AG09319 (cell line): ENCODE measurements around the gene GTF2E1.

Source experiments
- DNase-seq: peaks from one replicate; pipeline ENCODE4 v3.0.0-alpha.2; 2010; ENCODE audit warnings: low read depth; ENCODE audit errors: extremely low read depth
- TF ChIP-seq, protein P1 (sequence below): IDR thresholded peaks from 2 replicates; pipeline ENCODE4 v1.5.1; 2011; ENCODE audit warnings: low read depth, mild to moderate bottlenecking, inconsistent platforms, low read length, moderate library complexity

The GTF2E1 gene

DNA sequence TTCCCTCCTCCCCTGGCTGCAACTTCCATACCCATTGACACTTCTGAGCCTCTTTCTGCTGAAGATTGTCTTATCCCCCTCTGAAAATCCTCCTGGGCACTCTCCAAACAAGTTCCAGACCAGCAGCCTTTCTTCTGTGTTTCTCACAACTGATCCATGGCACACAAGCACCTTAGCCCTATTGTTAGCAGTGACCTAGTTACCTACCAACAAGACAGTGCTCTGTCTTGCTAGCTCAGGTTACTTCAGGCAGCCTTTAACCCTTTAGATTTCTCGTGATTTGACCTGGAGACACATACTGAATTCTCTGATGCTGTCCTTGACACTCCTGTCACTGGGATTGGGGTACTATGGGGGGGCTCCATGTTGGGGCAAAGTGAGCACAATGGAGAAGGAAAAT is 82.1 kb downstream of the GTF2E1 start:
- TF ChIP-seq, protein P1, sequence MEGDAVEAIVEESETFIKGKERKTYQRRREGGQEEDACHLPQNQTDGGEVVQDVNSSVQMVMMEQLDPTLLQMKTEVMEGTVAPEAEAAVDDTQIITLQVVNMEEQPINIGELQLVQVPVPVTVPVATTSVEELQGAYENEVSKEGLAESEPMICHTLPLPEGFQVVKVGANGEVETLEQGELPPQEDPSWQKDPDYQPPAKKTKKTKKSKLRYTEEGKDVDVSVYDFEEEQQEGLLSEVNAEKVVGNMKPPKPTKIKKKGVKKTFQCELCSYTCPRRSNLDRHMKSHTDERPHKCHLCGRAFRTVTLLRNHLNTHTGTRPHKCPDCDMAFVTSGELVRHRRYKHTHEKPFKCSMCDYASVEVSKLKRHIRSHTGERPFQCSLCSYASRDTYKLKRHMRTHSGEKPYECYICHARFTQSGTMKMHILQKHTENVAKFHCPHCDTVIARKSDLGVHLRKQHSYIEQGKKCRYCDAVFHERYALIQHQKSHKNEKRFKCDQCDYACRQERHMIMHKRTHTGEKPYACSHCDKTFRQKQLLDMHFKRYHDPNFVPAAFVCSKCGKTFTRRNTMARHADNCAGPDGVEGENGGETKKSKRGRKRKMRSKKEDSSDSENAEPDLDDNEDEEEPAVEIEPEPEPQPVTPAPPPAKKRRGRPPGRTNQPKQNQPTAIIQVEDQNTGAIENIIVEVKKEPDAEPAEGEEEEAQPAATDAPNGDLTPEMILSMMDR = no peak
- DNase-seq = no peak

DNA sequence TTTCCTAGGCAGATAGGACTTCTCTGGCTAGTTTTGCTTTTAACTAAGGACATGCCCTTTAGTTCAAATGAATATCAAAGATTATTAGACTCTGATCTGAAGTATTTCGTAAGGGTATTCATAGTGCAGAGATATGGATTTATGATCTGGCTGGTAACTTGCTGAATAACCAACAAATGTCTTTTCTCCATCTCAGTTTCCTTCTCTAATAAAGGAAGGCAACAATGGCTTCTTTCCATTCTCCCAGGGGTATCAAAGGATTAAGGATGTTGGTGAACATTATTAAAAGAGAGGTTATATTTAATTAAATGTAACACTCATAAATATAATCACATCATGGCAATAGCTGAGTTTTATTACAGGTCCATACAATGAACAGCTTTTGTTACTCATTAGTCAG is 86.3 kb downstream of the GTF2E1 start:
- TF ChIP-seq, protein P1 = no peak
- no peak for DNase-seq

DNA sequence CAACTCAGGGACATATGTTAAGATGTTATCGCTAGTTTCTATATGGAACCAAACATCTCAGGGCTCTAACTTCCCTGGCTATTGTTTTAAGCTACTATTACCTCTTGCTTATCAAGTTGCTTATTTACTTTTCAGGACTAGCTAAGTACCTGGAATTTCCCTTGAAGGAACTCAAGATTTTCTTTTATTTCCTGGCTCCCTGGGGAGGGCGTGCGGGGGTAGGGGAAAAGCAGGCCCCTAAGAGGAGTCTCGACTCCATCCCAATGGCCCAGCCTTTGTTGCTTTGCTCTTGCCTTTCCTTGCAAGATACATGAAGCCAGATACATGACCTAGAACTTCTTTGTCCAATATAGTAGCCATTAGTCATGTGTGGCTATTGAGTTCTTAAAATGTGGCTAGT is 88.5 kb downstream of the GTF2E1 start:
- TF ChIP-seq, protein P1 = no peak
- DNase-seq = no peak
